ENCODE results near the gene PPT1.

Gene PPT1

GRCh38 chr1:40023379-40023944, 73.6 kb downstream of the PPT1 start:
- DNase-seq: no peak

Measured in NCI-H526 treated with DMSO at 0.1 percent for 48 hours (cell line).